Gastroesophageal sphincter (tissue), 4 donors: ENCODE data around the gene CEP112. TPM values are rescaled to one million over a fixed set of nuclear protein-coding genes. Genes with fewer than 3 reads are reported as not detected.
A peak's percentile ranks its signal among the peaks of the same experiment; 100 is the strongest.
"Not testable (repeated sequence)": the region's sequence is repeated elsewhere in the genome, so short reads cannot be mapped to it uniquely, and the experiment has no call there.

Source experiments
- ATAC-seq: fragments of 150-250 bp; one replicate; pipeline ENCODE4 v1.9.1; 2016; ENCODE audit warnings: mild to moderate bottlenecking, moderate library complexity
- H3K27ac ChIP-seq, 4 donors: fragments of 200-600 bp; sonication (generic) in 3 of 4; 1 replicate in 3 of 4; 2 replicates in 1 of 4; pipeline ENCODE4 v1.5.1; 2016 to 2019
- H3K27me3 ChIP-seq: fragments of 200-600 bp; sonication (generic); one replicate; pipeline ENCODE4 v1.5.1; 2019
- H3K36me3 ChIP-seq, 2 donors: fragments of 200-600 bp; sonication (generic); one replicate each; pipeline ENCODE4 v1.5.1; 2019; ENCODE audit warnings: control low read depth in 1 of 2
- H3K4me1 ChIP-seq, 3 donors: fragments of 200-600 bp; sonication (generic); 1 replicate in 2 of 3; 2 replicates in 1 of 3; pipeline ENCODE4 v1.5.1; 2016 to 2019; ENCODE audit warnings: control low read depth in 2 of 3
- H3K4me3 ChIP-seq, 2 donors: fragments of 200-600 bp; sonication (generic); one replicate each; pipeline ENCODE4 v1.5.1; 2019; ENCODE audit warnings: mild to moderate bottlenecking in 1 of 2, moderate library complexity in 1 of 2
- H3K9me3 ChIP-seq, 3 donors: fragments of 200-600 bp; sonication (generic); one replicate each; pipeline ENCODE4 v1.5.1; 2017 to 2019; ENCODE audit warnings: control low read depth in 2 of 3
- CTCF ChIP-seq, 4 experiments: fragments of 200-600 bp in 2 of 4; fragments of 450-650 bp in 2 of 4; sonication (generic) in 1 of 4; IDR thresholded peaks; one replicate each; pipeline ENCODE4 v1.5.1; 2017 to 2019; ENCODE audit warnings: antibody characterized with exemption in 4 of 4, mild to moderate bottlenecking in 2 of 4, moderate library complexity in 2 of 4
- EP300 ChIP-seq: sonication (generic); formaldehyde crosslinking; IDR thresholded peaks from one replicate; pipeline ENCODE4 v1.6.1; 2017; ENCODE audit warnings: antibody characterized with exemption, mild to moderate bottlenecking
- POLR2A ChIP-seq, 2 donors: fragments of 450-650 bp; IDR thresholded peaks; one replicate each; pipeline ENCODE4 v1.6.1; 2017; ENCODE audit warnings: antibody characterized with exemption in 2 of 2, mild to moderate bottlenecking in 2 of 2, moderate library complexity in 1 of 2
- POLR2AphosphoS5 ChIP-seq: sonication (generic); formaldehyde crosslinking; IDR thresholded peaks from one replicate; pipeline ENCODE4 v1.6.1; 2017; ENCODE audit warnings: antibody characterized with exemption
- WGBS, 2 donors: methylation state at CpG; one replicate each; pipeline ENCODE4 v1.1.5; 2018; ENCODE audit warnings: low coverage in 1 of 2; 5-methylcytosine and 5-hydroxymethylcytosine counted together
- total RNA-seq, 4 donors: library from RNA; depleted of rRNA; stranded (reverse); fragments of >200 nt; gene quantifications; one replicate each; pipeline ENCODE4 v1.1.0, GENCODE V29; 2016

The CEP112 gene
- total RNA-seq, 4 donors from 2014 or later, result 21.9 to 38.2 (median 27.0) TPM

DNA sequence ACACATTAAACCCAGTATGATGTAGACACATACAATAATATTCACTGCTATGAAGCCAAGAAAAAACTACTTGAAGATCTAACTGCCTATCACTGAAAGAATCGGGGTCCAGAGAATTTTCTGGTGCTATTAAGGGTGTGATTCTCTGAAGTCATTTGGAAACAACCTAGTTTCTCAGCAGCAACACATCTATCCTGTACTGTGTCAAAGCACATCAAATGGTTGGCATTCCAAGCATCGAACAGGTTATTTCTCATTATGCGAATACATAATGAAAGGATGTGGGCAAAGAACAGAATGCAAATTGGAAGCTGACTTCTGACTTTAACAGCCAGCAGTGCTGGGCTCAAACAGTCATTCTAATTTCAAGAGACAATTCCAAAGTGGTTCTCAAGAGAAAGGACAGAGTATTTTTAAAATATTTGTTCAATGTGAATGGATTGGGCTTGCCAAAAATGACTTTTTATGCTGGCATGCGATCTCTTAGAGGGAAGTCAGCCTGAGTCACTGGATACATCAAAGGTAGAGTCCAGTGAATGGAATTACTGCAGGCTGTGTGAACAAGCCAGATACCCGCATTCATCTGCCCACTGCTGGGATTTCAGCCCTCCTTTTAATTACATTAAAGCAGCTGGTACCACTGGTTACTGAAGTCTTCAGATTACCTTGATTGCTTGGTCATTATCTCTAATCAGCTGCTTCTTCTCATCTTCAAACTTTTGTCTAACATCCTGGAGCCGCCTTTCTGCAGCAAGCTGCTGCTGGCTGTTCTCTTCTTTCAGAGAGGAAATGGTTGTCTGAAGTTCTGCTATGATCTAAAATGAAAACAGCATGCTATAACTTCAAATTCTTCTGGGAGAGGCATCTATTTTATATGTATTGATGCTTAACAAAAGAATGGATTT, 449.3 kb downstream of the CEP112 start:
- WGBS, 2 donors, result 8 to 37% methylated on average over 2 to 6 of the region's 6 CpGs
- H3K4me1 ChIP-seq, result peaks cover 0 to 26% (median 7%) of the 10 kb centered on the region in 3 donors
- H3K27ac ChIP-seq, result peak overlapping the region; percentile 34 to 57 (median 40)
- no peak overlapping the region for H3K4me3 ChIP-seq
- TF ChIP-seq EP300 (no peak), POLR2AphosphoS5 (no peak), CTCF (IDR thresholded peaks at IDR 0.05) (no peak), POLR2A (IDR thresholded peaks at IDR 0.05) (no peak)
- H3K9me3 ChIP-seq, result peaks cover 0 to 9% (median 0%) of the 10 kb centered on the region in 3 donors
- H3K36me3 ChIP-seq, result peaks cover 0 to under 1% of the 10 kb centered on the region in 2 donors
- no peaks in the 10 kb centered on the region for H3K27me3 ChIP-seq
- peak; percentile 48 for ATAC-seq

DNA sequence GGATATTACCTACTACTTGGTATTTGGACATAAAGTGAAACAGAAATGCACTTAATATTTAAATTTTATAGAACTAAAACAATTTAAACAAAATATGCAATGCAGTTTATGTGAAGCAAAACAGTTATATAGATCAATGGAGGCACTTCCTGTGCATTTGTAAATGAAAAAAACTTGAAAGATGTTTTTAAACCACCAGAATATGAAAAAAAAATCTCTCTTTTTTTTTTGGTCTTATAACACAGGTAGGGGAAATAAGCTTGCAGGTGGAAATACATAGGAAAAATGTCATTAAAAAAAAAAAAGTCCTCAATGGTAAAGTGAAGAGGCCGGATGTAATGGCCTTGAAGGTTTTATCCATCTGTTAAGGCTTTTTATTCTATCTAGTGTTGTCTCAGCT, 450.2 kb downstream of the CEP112 start:
- Histone ChIP-seq H3K27me3 (no peaks in the 10 kb centered on the region), H3K9me3 (peaks cover 0 to 9% (median 0%) of the 10 kb centered on the region in 3 donors), H3K4me3 (no peak overlapping the region), H3K27ac (no peak overlapping the region), H3K4me1 (peaks cover 0 to 23% (median 7%) of the 10 kb centered on the region in 3 donors), H3K36me3 (peaks cover 0 to 7% of the 10 kb centered on the region in 2 donors)
- WGBS, 2 donors, result 58 to 92% methylated on average over 1 of the region's 1 CpG
- TF ChIP-seq EP300 (no peak), POLR2AphosphoS5 (no peak), CTCF (IDR thresholded peaks at IDR 0.05) (no peak), POLR2A (IDR thresholded peaks at IDR 0.05) (no peak)
- no peak for ATAC-seq

DNA sequence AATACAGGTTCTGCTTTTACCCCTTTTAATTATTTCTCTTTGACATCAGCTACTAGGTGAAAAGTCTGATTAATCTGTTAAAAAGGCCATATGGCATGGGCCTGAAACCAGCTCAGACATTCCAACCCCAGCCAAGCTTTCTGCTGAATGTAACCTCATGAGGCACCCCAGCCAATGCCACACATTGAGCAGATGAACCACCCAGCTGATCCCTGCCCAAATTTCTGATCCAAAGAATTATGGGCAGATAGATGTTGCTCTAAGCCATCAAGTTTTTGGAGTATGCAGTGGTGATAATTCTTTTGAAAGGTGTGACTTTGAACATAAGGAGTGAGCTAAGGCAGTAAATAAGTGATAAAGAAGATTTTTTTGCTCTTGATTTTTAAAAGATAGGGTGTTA, 452.9 kb downstream of the CEP112 start:
- no peak for TF ChIP-seq POLR2A (IDR thresholded peaks at IDR 0.05)
- TF ChIP-seq POLR2AphosphoS5, result no peak
- TF ChIP-seq CTCF (IDR thresholded peaks at IDR 0.05), result no peak
- TF ChIP-seq EP300, result no peak
- H3K4me3 ChIP-seq, result no peak overlapping the region

GRCh38 chr17:65737451-65737850, 454.5 kb downstream of the CEP112 start:
- Histone ChIP-seq H3K27me3 (no peaks in the 10 kb centered on the region), H3K9me3 (peaks cover 0 to 9% (median 0%) of the 10 kb centered on the region in 3 donors), H3K4me1 (peaks cover 0 to 3% (median under 1%) of the 10 kb centered on the region in 3 donors), H3K4me3 (no peak overlapping the region), H3K27ac (no peak overlapping the region), H3K36me3 (peaks cover 0 to 7% of the 10 kb centered on the region in 2 donors)
- ATAC-seq, result no peak
- TF ChIP-seq CTCF (IDR thresholded peaks at IDR 0.05) (no peak), POLR2A (IDR thresholded peaks at IDR 0.05) (no peak), EP300 (no peak), POLR2AphosphoS5 (no peak)
- WGBS, 2 donors, result 91 to 100% methylated on average over 3 to 4 of the region's 4 CpGs

More for the DNA sequence above, 452.9 kb downstream of the CEP112 start:
- Histone ChIP-seq H3K36me3 (peaks cover 0 to 7% of the 10 kb centered on the region in 2 donors), H3K27me3 (no peaks in the 10 kb centered on the region), H3K27ac (no peak overlapping the region), H3K9me3 (peaks cover 0 to 9% (median 0%) of the 10 kb centered on the region in 3 donors), H3K4me1 (peaks cover 0 to 16% (median 7%) of the 10 kb centered on the region in 3 donors)
- ATAC-seq, result no peak

DNA sequence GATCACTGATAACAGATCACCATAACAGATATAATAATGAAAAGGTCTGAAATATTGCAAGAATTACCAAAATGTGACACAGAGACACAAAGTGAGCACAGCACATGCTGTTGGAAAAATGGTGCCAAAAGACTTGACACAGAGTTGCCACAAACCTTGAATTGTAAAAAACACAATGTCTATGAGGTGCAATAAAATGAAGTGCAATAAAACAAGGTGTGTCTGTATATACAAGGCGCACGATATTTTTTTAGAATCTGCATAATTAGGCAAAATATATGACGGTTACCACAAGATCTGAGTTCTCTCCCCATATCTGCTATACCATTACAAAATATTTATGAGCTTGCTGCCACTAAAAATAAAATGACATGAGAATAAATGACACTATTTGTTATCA, 458.6 kb downstream of the CEP112 start:
- Histone ChIP-seq H3K9me3 (no peaks in the 10 kb centered on the region), H3K27ac (no peak overlapping the region), H3K4me1 (peaks cover 0 to 23% (median 9%) of the 10 kb centered on the region in 3 donors), H3K27me3 (no peaks in the 10 kb centered on the region), H3K36me3 (peaks cover 0 to 7% of the 10 kb centered on the region in 2 donors), H3K4me3 (no peak overlapping the region)
- WGBS, 2 donors, result 95 to 97% methylated on average over 3 of the region's 3 CpGs
- TF ChIP-seq POLR2AphosphoS5 (no peak), CTCF (IDR thresholded peaks at IDR 0.05) (no peak), EP300 (no peak), POLR2A (IDR thresholded peaks at IDR 0.05) (no peak)
- no peak for ATAC-seq

DNA sequence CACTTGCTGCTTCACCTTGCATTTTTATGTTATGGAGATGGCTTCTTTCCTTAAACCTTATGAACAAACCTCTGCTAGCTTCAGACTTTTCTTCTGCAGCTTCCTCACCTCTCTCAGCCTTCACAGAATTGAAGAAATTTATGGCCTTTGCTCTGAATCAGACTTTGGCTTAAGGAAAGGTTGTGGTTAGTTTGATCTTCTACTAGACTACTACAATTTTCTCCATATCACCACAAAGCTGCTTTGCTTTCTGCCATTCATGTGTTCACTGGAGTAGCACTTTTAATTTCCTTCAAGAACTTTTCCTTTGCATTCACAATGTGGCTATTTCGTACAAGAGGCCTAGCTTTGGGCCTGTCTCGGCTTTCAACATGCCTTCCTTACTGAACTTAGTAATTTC, 459.3 kb downstream of the CEP112 start:
- not testable (repeated sequence) for H3K27ac ChIP-seq, ATAC-seq, H3K4me3 ChIP-seq, H3K27me3 ChIP-seq, H3K9me3 ChIP-seq, H3K36me3 ChIP-seq
- peaks cover 0 to 25% (median 9%) of the 10 kb centered on the region in 3 donors for H3K4me1 ChIP-seq
- 100% methylated on average over 2 of the region's 2 CpGs for WGBS, 2 donors
